ENCODE results near the gene NCOR2.

The NCOR2 gene

GRCh38 chr12:124579921-124580517 lies 12.6 kb upstream of the NCOR2 start:
- H3K4me3 ChIP-seq (ENCODE audit: low read depth, low read length), result no peak overlapping the region
- TF ChIP-seq CTCF (IDR thresholded peaks at IDR 0.05; ENCODE audit: low read depth, low read length), result no peak
- TF ChIP-seq POLR2A (IDR thresholded peaks at IDR 0.05; ENCODE audit: extremely low read depth, insufficient read length), result no peak
- TF ChIP-seq MYC (IDR thresholded peaks at IDR 0.05; ENCODE audit: low read depth, low read length), result no peak
- no peak for TF ChIP-seq MAX (IDR thresholded peaks at IDR 0.05; ENCODE audit: low read depth, low read length)
- DNase-seq (ENCODE audit: low read depth), result no peak

- no peak for DNase-seq (ENCODE audit: low read depth)
- no peak overlapping the region for H3K4me3 ChIP-seq (ENCODE audit: low read depth, low read length)
- TF ChIP-seq MAX (IDR thresholded peaks at IDR 0.05; ENCODE audit: low read depth, low read length) (no peak), POLR2A (IDR thresholded peaks at IDR 0.05; ENCODE audit: extremely low read depth, insufficient read length) (no peak), CTCF (IDR thresholded peaks at IDR 0.05; ENCODE audit: low read depth, low read length) (no peak), MYC (IDR thresholded peaks at IDR 0.05; ENCODE audit: low read depth, low read length) (no peak)
These were observed 11.4 kb upstream of the NCOR2 start for GRCh38 chr12:124578854-124579253.

- no peak for DNase-seq (ENCODE audit: low read depth)
- TF ChIP-seq MAX (IDR thresholded peaks at IDR 0.05; ENCODE audit: low read depth, low read length) (no peak), CTCF (IDR thresholded peaks at IDR 0.05; ENCODE audit: low read depth, low read length) (no peak), MYC (IDR thresholded peaks at IDR 0.05; ENCODE audit: low read depth, low read length) (no peak), POLR2A (IDR thresholded peaks at IDR 0.05; ENCODE audit: extremely low read depth, insufficient read length) (no peak)
- H3K4me3 ChIP-seq (ENCODE audit: low read depth, low read length), result no peak overlapping the region
These were observed 11.0 kb upstream of the NCOR2 start for GRCh38 chr12:124578445-124578844.

- no peak overlapping the region for H3K4me3 ChIP-seq (ENCODE audit: low read depth, low read length)
- DNase-seq (ENCODE audit: low read depth), result no peak
- no peak for TF ChIP-seq MAX (IDR thresholded peaks at IDR 0.05; ENCODE audit: low read depth, low read length)
- no peak for TF ChIP-seq POLR2A (IDR thresholded peaks at IDR 0.05; ENCODE audit: extremely low read depth, insufficient read length)
- no peak for TF ChIP-seq CTCF (IDR thresholded peaks at IDR 0.05; ENCODE audit: low read depth, low read length)
- no peak for TF ChIP-seq MYC (IDR thresholded peaks at IDR 0.05; ENCODE audit: low read depth, low read length)
These were observed 10.6 kb upstream of the NCOR2 start for GRCh38 chr12:124577986-124578385.

GRCh38 chr12:124577374-124577773 lies 10.0 kb upstream of the NCOR2 start:
- TF ChIP-seq MYC (IDR thresholded peaks at IDR 0.05; ENCODE audit: low read depth, low read length) (no peak), POLR2A (IDR thresholded peaks at IDR 0.05; ENCODE audit: extremely low read depth, insufficient read length) (no peak), CTCF (IDR thresholded peaks at IDR 0.05; ENCODE audit: low read depth, low read length) (no peak), MAX (IDR thresholded peaks at IDR 0.05; ENCODE audit: low read depth, low read length) (no peak)
- H3K4me3 ChIP-seq (ENCODE audit: low read depth, low read length), result no peak overlapping the region
- no peak for DNase-seq (ENCODE audit: low read depth)

All from NB4 (cell line).